H9 (cell line): ENCODE data around the gene GRK4. TPM values are rescaled to one million over a fixed set of nuclear protein-coding genes. Genes with fewer than 3 reads are reported as not detected.

ENCODE experiments used
- DNase-seq: peaks from one replicate; pipeline ENCODE4 v3.0.0-alpha.2; 2017
- H2AFZ ChIP-seq: one replicate; pipeline ENCODE4 v1.6.1; 2013; ENCODE audit warnings: mild to moderate bottlenecking, low read length, control low read depth, moderate library complexity
- H2AK5ac ChIP-seq: 2 replicates; pipeline ENCODE4 v1.6.1; 2013; ENCODE audit warnings: low read length, control low read depth, mixed read lengths; ENCODE audit not compliant: insufficient read length
- H2BK120ac ChIP-seq: one replicate; pipeline ENCODE4 v1.6.1; 2013; ENCODE audit warnings: low read depth, mild to moderate bottlenecking, low read length, control low read depth, inconsistent platforms; ENCODE audit not compliant: poor library complexity, severe bottlenecking
- H2BK12ac ChIP-seq: 2 replicates; pipeline ENCODE4 v1.6.1; 2013; ENCODE audit warnings: low read length, control low read depth, mixed read lengths, low read depth; ENCODE audit not compliant: insufficient read length
- H2BK15ac ChIP-seq: 2 replicates; pipeline ENCODE4 v1.6.1; 2013; ENCODE audit warnings: low read depth, low read length, control low read depth
- H2BK20ac ChIP-seq: one replicate; pipeline ENCODE4 v1.6.1; 2013; ENCODE audit warnings: low read depth, mild to moderate bottlenecking, low read length, control low read depth, inconsistent platforms; ENCODE audit not compliant: poor library complexity, severe bottlenecking
- H2BK5ac ChIP-seq: 2 replicates; pipeline ENCODE4 v1.6.1; 2013; ENCODE audit warnings: low read length, control low read depth, mixed read lengths; ENCODE audit not compliant: insufficient read length
- H3K14ac ChIP-seq: 2 replicates; pipeline ENCODE4 v1.6.1; 2013; ENCODE audit warnings: low read length, control low read depth; ENCODE audit not compliant: insufficient read depth
- H3K18ac ChIP-seq: 2 replicates; pipeline ENCODE4 v1.6.1; 2013; ENCODE audit warnings: low read depth, mild to moderate bottlenecking, mixed read lengths, low read length, control low read depth; ENCODE audit not compliant: insufficient read length
- H3K23ac ChIP-seq: 2 replicates; pipeline ENCODE4 v1.6.1; 2013; ENCODE audit warnings: low read length, control low read depth, mixed read lengths, low read depth; ENCODE audit not compliant: insufficient read length
- H3K23me2 ChIP-seq: 2 replicates; pipeline ENCODE4 v1.6.1; 2013; ENCODE audit warnings: low read depth, mild to moderate bottlenecking, mixed read lengths, low read length, control low read depth; ENCODE audit not compliant: insufficient read length, poor library complexity, severe bottlenecking
- H3K27ac ChIP-seq: 2 replicates; pipeline ENCODE4 v1.5.1; 2013; ENCODE audit warnings: low read length, control low read depth, mixed read lengths, low read depth; ENCODE audit not compliant: insufficient read length
- H3K27me3 ChIP-seq: 2 replicates; pipeline ENCODE4 v1.6.1; 2013; ENCODE audit warnings: low read length, control low read depth, inconsistent platforms; ENCODE audit not compliant: insufficient read depth
- H3K4ac ChIP-seq: 2 replicates; pipeline ENCODE4 v1.6.1; 2013; ENCODE audit warnings: low read depth, mild to moderate bottlenecking, control low read depth, inconsistent platforms, low read length, moderate library complexity
- H3K4me1 ChIP-seq: 2 replicates; pipeline ENCODE4 v1.6.1; 2013; ENCODE audit warnings: low read length, control low read depth, inconsistent platforms; ENCODE audit not compliant: insufficient read depth
- H3K4me2 ChIP-seq: 2 replicates; pipeline ENCODE4 v1.6.1; 2013; ENCODE audit warnings: low read length, control low read depth, mixed read lengths; ENCODE audit not compliant: insufficient read length, insufficient read depth
- H3K56ac ChIP-seq: 2 replicates; pipeline ENCODE4 v1.6.1; 2013; ENCODE audit warnings: low read depth, mild to moderate bottlenecking, mixed read lengths, low read length, control low read depth; ENCODE audit not compliant: insufficient read length
- H3K79me1 ChIP-seq: 2 replicates; pipeline ENCODE4 v1.6.1; 2013; ENCODE audit warnings: low read depth, mild to moderate bottlenecking, moderate library complexity, low read length, control low read depth, inconsistent platforms; ENCODE audit not compliant: insufficient read depth, poor library complexity, severe bottlenecking
- H3K79me2 ChIP-seq: 2 replicates; pipeline ENCODE4 v1.6.1; 2013; ENCODE audit warnings: low read length, control low read depth, inconsistent platforms; ENCODE audit not compliant: insufficient read depth
- H3K9ac ChIP-seq: 2 replicates; pipeline ENCODE4 v1.6.1; 2013; ENCODE audit warnings: low read length, control low read depth, mixed read lengths; ENCODE audit not compliant: insufficient read length; ENCODE audit errors: extremely low read depth
- H3K9me3 ChIP-seq: one replicate; pipeline ENCODE4 v1.6.1; 2013; ENCODE audit warnings: low read depth, low read length, inconsistent platforms; ENCODE audit not compliant: control insufficient read depth
- H3T11ph ChIP-seq: one replicate; pipeline ENCODE4 v1.6.1; 2013; ENCODE audit warnings: mild to moderate bottlenecking, low read length, control low read depth, inconsistent platforms
- H4K20me1 ChIP-seq: one replicate; pipeline ENCODE4 v1.6.1; 2013; ENCODE audit not compliant: control insufficient read depth, insufficient read length, insufficient read depth
- H4K5ac ChIP-seq: 2 replicates; pipeline ENCODE4 v1.6.1; 2013; ENCODE audit warnings: low read depth, mild to moderate bottlenecking, mixed read lengths, low read length, control low read depth; ENCODE audit not compliant: insufficient read length
- H4K8ac ChIP-seq: replicated peaks from 2 replicates; pipeline ENCODE4 v1.6.1; 2013; ENCODE audit warnings: low read length, control low read depth, mixed read lengths, low read depth; ENCODE audit not compliant: insufficient read length
- H4K91ac ChIP-seq: 2 replicates; pipeline ENCODE4 v1.6.1; 2013; ENCODE audit warnings: low read depth, mild to moderate bottlenecking, moderate library complexity, mixed read lengths, low read length, control low read depth; ENCODE audit not compliant: insufficient read length
- H3K27ac Mint-ChIP-seq, 3 experiments: 2 replicates in 2 of 3; 3 replicates in 1 of 3; pipeline ENCODE4 v1.8.0; 2020 to 2021; ENCODE audit warnings: mixed read lengths in 3 of 3, mild to moderate bottlenecking in 1 of 3, moderate library complexity in 1 of 3
- H3K27me3 Mint-ChIP-seq: 2 replicates; pipeline ENCODE4 v1.8.0; 2021; ENCODE audit warnings: low read depth, mild to moderate bottlenecking, moderate library complexity, mixed read lengths
- H3K36me3 Mint-ChIP-seq, 3 experiments: 2 replicates in 2 of 3; 3 replicates in 1 of 3; pipeline ENCODE4 v1.8.0; 2020 to 2021; ENCODE audit warnings: low read depth in 3 of 3, mixed read lengths in 3 of 3; ENCODE audit not compliant: insufficient read depth in 1 of 3
- H3K4me1 Mint-ChIP-seq, 2 experiments: 2 replicates each; pipeline ENCODE4 v1.8.0; 2020; ENCODE audit warnings: mixed read lengths in 2 of 2
- H3K4me3 Mint-ChIP-seq, 2 experiments: 2 replicates in 1 of 2; 3 replicates in 1 of 2; pipeline ENCODE4 v1.8.0; 2020 to 2021; ENCODE audit warnings: mild to moderate bottlenecking in 2 of 2, mixed read lengths in 2 of 2, moderate library complexity in 1 of 2
- H3K9me3 Mint-ChIP-seq, 2 experiments: 2 replicates in 1 of 2; 3 replicates in 1 of 2; pipeline ENCODE4 v1.8.0; 2020; ENCODE audit warnings: mild to moderate bottlenecking in 2 of 2, mixed read lengths in 2 of 2, moderate library complexity in 1 of 2
- WGBS: extraction: QIAGEN DNeasy Blood & Tissue Kit; methylation state at CpG from one replicate; pipeline ENCODE4 v1.1.7; 2013; ENCODE audit warnings: missing lambda C conversion rate, low lambda C conversion rate, mixed read lengths; ENCODE audit not compliant: insufficient read length; ENCODE audit errors: extremely low coverage; 5-methylcytosine and 5-hydroxymethylcytosine counted together
- total RNA-seq: library from RNA; stranded (reverse); gene quantifications from 2 replicates; pipeline ENCODE4 v1.2.1, GENCODE V29; 2021
- TF ChIP-seq, protein P1 (sequence below): fragments of 200-600 bp; sonication (generic); conservative IDR thresholded peaks from 3 replicates; pipeline ENCODE4 v1.8.0; 2021; ENCODE audit warnings: antibody characterized with exemption, mild to moderate bottlenecking

GRK4 gene
- total RNA-seq, 1 experiment from 2014 or later = 4.8 TPM

DNA sequence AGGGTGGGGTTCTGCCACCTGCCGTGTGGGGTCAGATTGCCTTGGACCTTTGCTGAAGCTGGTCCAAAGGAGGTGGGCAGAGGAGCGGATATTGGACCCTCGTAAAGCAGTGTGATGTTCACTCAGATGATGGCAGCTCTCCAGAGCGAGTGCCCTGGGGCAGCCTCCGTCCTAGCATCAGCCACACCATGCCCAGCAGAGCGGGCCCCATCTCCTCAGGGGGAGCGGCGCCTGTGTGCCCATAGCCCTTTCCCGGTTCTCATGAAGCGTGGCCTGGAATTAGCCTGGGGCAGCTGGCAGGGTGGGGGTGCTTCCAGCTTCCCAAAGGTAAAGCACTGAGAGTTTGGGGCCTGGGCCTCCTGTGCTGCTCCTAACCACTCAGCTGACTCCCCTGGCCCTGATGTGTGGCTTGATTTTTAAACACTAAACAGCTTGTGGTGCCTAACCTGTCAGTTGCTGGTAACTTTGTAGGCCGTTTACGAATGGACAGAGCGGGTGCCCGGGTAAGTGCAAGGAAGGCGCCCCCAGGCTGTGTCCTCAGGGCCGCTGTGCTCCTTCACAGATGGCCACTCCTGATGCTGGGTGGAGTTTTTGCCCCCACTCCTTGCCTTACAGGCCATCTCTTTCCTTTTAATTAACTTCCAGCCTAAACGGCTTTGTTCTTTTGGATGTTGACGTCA lies 36.2 kb upstream of the GRK4 start:
- peaks cover 20 to 33% of the 10 kb centered on the region in 2 experiments for H3K4me1 Mint-ChIP-seq
- H3K18ac ChIP-seq = no peak overlapping the region
- no CpG with 5 or more reads among the region's 18 CpGs for WGBS
- H3K4me3 Mint-ChIP-seq = no peak overlapping the region
- no peak overlapping the region for H2AFZ ChIP-seq
- H3K9me3 Mint-ChIP-seq = peaks cover 0 to 7% of the 10 kb centered on the region in 2 experiments; a peak in 3 of 5 replicates
- H2BK12ac ChIP-seq = no peak overlapping the region
- H4K91ac ChIP-seq = no peak overlapping the region
- H3K27ac ChIP-seq = no peak overlapping the region
- no peak for DNase-seq
- H2BK120ac ChIP-seq = no peak overlapping the region
- no peak overlapping the region for H2BK15ac ChIP-seq
- H3K27ac Mint-ChIP-seq = no peak overlapping the region
- H3K23ac ChIP-seq = no peak overlapping the region
- H3K23me2 ChIP-seq = no peaks in the 10 kb centered on the region
- H3K79me2 ChIP-seq = no peaks in the 10 kb centered on the region
- no peak overlapping the region for H3T11ph ChIP-seq
- H3K14ac ChIP-seq = no peak overlapping the region
- no peak overlapping the region for H3K9ac ChIP-seq
- peaks cover 4% of the 10 kb centered on the region; the same call in 1 of the 2 replicates for H3K4me1 ChIP-seq
- no peak overlapping the region for H4K8ac ChIP-seq
- H3K36me3 Mint-ChIP-seq = peaks cover 45 to 81% (median 67%) of the 10 kb centered on the region in 3 experiments
- H2BK5ac ChIP-seq = no peak overlapping the region
- H3K27me3 ChIP-seq = no peaks in the 10 kb centered on the region
- H3K9me3 ChIP-seq = no peaks in the 10 kb centered on the region
- no peaks in the 10 kb centered on the region for H3K27me3 Mint-ChIP-seq
- H2BK20ac ChIP-seq = no peak overlapping the region
- peaks cover 2% of the 10 kb centered on the region for H4K20me1 ChIP-seq
- TF ChIP-seq, protein P1, sequence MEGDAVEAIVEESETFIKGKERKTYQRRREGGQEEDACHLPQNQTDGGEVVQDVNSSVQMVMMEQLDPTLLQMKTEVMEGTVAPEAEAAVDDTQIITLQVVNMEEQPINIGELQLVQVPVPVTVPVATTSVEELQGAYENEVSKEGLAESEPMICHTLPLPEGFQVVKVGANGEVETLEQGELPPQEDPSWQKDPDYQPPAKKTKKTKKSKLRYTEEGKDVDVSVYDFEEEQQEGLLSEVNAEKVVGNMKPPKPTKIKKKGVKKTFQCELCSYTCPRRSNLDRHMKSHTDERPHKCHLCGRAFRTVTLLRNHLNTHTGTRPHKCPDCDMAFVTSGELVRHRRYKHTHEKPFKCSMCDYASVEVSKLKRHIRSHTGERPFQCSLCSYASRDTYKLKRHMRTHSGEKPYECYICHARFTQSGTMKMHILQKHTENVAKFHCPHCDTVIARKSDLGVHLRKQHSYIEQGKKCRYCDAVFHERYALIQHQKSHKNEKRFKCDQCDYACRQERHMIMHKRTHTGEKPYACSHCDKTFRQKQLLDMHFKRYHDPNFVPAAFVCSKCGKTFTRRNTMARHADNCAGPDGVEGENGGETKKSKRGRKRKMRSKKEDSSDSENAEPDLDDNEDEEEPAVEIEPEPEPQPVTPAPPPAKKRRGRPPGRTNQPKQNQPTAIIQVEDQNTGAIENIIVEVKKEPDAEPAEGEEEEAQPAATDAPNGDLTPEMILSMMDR = no peak
- H3K4me2 ChIP-seq = no peak overlapping the region
- H4K5ac ChIP-seq = no peak overlapping the region
- H3K4ac ChIP-seq = no peak overlapping the region
- no peak overlapping the region for H2AK5ac ChIP-seq
- H3K79me1 ChIP-seq = no peaks in the 10 kb centered on the region
- no peak overlapping the region for H3K56ac ChIP-seq
